OCI-LY1 (cell line): ENCODE results near the gene TEX9.

ENCODE experiments used
- EZH2 ChIP-seq: fragments of 200-600 bp; sonication (generic), shearing (Covaris generic); IDR thresholded peaks from 2 replicates; pipeline ENCODE4 v1.8.0; 2017; ENCODE audit warnings: borderline replicate concordance, mixed run types, mild to moderate bottlenecking, antibody characterized with exemption, low read length, moderate library complexity, mixed read lengths
- TF ChIP-seq, protein P1 (sequence below): fragments of 200-600 bp; sonication (generic), shearing (Covaris generic); IDR thresholded peaks from 2 replicates; pipeline ENCODE4 v1.5.1; 2017; ENCODE audit warnings: mild to moderate bottlenecking, antibody characterized with exemption, low read length, moderate library complexity, mixed read lengths

DNA sequence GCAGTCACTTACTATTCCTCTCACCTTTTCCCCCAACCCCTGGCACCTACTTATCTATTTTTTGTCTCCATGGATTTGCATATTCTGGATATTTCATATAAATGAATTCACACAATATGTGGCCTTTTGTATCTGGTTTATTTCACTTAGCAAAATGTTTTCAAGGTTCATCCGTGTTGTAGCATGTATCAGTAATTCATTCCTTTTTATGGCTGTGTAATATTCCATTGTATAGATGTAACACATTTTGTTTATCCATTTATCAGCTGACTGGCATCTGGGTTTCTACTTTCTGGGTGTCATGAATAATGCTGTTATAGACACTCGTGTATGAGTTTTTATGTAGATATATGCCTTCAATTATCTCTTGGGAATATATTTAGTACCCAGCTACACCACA lies 93.9 kb downstream of the TEX9 start:
- TF ChIP-seq, protein P1, sequence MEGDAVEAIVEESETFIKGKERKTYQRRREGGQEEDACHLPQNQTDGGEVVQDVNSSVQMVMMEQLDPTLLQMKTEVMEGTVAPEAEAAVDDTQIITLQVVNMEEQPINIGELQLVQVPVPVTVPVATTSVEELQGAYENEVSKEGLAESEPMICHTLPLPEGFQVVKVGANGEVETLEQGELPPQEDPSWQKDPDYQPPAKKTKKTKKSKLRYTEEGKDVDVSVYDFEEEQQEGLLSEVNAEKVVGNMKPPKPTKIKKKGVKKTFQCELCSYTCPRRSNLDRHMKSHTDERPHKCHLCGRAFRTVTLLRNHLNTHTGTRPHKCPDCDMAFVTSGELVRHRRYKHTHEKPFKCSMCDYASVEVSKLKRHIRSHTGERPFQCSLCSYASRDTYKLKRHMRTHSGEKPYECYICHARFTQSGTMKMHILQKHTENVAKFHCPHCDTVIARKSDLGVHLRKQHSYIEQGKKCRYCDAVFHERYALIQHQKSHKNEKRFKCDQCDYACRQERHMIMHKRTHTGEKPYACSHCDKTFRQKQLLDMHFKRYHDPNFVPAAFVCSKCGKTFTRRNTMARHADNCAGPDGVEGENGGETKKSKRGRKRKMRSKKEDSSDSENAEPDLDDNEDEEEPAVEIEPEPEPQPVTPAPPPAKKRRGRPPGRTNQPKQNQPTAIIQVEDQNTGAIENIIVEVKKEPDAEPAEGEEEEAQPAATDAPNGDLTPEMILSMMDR, result no peak
- no peak for TF ChIP-seq EZH2
